GM18870 (cell line): Measurements from ENCODE around the gene ATP8B3.
A peak's percentile ranks its signal among the peaks of the same experiment; 100 is the strongest.

Source experiments
- ATAC-seq: cut with Tn5 transposase; IDR thresholded peaks from one replicate; pipeline ENCODE4 v1.9.1; 2021; ENCODE audit warnings: moderate library complexity; ENCODE audit not compliant: unreplicated experiment

The ATP8B3 gene

DNA sequence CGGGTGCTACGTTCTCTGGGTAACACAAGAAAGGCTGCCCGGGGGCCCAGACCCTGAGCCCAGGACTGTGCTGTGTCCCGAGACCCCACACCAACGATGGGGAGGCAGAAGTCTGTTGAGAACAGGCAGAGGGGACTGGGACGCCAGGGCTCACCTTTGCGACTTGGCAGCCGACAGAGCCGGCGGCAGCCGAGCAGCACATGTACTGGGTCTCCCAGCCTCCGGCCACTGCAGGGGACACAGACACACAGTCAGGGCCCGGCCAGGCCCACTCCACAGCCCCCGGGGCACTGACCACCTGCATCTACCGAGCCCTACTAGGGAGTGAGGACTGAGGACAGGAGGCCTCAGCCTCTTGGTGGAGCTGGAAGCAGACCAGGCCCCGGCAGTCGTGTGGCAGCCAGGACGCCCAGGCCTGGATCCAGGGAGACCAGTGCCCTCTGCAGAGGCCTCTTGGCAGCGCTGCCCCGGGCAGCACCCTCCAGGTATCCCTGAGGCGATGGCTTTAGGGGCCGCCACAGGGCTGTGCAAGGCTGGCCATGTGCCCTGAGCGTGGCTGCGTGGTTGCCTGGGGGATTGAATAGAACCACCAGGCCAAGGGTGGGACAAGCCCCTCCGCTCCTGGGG, 5.6 kb upstream of the ATP8B3 start:
- ATAC-seq = no peak

DNA sequence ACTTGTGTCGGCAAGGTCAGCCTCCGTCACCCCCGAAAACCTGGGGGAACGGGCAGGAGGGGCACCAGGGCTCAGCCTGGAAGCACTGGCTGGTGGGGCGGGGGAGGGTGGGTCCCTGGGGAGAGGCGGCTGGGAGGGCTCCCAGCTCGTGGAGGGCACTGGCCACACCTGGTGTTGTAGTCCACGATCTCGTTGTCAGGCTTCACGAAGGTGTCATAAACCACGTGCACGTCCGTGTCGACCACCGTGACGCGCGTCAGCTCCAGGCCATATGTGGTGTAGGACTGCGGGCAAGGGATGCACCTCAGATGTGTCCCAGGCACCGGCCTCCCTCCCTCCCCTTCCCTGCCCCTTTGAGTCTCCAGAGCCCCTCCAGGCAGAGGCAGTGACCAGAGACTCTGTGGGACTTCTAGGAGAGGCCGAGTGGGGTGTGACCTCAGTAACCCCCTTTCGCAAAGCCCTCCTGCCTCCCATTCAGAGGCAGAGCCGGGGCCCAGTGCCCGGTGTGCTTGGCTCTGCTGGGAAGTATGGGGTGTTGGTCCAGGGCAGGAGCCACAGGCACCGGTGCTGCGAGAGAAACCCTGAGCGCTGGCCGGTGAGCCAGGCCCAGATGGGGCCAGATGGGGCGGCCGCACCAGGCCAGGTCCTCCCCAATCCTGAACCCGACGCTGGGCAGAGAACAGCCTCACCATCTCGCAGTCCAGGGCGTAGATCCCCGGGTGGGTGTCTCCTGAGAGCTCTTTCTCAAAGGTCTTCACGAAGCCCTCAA, 4.6 kb upstream of the ATP8B3 start:
- no peak for ATAC-seq

DNA sequence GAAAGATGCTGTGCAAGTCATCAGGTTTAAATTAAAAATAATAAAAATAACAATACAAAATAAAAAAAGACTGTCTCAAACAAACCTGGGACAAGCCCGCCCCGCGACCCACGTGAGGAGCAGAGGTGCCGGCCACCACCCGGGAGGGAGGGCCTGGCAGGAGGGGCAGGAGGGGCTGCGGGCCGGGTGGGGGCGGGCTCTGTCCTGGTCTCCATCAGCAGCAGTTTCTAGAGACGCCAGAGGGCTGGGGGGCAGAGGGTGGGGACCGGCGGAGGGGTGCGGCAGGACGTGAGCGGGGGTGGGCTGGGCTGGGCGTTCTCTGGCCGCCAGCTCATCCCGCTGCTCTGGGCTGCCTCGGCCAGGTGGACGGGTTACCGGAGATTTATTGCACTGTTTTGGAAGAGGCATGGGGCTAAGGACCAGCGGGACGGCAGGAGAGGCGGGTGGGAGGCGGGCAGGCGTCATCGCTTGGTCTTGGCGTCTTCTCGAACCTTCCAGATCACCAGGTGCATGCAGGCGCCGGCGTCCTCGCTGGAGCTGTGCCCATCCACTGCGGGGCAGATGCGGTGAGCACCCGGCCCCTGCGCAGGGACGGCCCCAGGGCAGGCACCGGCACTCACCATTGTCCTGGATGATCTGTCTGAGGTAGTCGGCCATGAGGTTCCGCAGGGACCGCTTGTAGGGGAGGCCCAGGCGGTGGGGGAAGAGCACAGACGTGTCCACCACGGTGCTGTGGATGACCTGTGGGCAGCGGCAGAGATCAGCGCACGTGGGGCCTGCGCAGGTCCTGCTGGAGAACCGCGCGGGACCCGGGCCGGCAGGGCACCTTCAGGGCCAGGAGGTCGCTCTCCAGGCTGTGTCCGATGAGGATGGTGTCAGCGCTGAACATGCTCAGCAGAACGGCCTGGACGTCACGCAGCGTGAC, 3.8 kb upstream of the ATP8B3 start:
- ATAC-seq = no peak

DNA sequence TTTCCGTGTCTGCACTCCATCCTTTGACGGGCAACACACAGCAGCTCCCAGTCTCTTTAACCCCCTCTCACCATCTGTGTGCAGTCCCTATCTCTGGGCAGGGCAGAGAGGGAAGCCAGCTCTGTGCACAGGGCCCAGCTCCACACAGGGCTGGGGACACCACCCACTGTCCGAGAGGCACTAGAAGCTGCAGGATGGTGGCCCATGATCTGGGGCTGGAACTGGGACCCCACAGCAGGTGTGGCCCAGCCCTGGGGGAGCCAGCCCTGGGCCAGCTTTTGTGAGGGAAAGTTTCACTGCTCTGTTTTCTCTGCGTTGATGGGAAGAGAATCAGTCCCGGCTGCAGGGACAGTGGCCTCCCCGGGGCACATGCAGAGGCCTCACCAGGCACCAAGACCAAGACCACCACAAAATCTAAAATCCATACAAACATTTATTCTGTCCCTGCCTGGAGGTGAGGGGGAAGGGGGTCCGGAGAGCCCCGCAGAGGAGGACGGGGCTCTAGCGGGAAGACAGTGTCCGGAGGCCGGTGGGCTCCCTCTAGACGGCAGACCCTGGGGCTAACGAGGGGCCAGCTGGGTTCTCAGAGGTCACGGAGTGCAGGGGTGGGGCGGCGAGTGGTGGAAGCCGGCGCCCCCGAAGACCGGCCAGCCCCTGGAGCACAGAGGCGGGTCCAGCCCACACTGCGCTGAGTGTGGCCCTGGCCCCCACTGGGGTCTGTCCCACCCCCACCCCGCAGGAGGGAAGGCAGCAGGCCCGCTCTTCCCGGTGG, 2.9 kb upstream of the ATP8B3 start:
- no peak for ATAC-seq

DNA sequence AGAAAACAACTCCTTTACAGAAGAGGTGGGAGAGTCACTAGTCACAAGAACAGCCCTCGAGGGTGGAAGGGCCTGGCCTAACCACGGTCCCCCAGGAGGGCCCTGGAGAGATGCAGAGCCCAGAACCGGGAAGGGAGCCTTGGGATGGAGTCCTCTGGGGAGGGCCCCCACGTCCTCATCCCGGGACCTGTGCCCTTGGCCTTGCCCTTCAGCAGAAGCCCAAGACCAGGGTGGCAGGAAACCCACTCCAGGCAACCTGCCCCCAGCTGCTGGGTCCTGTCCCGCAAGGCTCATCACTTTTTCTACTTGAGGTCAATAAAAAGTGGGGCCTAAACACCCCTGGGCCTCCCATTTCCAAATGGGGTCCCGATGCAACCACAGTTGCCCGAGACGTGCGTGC, 2.3 kb upstream of the ATP8B3 start:
- no peak for ATAC-seq

DNA sequence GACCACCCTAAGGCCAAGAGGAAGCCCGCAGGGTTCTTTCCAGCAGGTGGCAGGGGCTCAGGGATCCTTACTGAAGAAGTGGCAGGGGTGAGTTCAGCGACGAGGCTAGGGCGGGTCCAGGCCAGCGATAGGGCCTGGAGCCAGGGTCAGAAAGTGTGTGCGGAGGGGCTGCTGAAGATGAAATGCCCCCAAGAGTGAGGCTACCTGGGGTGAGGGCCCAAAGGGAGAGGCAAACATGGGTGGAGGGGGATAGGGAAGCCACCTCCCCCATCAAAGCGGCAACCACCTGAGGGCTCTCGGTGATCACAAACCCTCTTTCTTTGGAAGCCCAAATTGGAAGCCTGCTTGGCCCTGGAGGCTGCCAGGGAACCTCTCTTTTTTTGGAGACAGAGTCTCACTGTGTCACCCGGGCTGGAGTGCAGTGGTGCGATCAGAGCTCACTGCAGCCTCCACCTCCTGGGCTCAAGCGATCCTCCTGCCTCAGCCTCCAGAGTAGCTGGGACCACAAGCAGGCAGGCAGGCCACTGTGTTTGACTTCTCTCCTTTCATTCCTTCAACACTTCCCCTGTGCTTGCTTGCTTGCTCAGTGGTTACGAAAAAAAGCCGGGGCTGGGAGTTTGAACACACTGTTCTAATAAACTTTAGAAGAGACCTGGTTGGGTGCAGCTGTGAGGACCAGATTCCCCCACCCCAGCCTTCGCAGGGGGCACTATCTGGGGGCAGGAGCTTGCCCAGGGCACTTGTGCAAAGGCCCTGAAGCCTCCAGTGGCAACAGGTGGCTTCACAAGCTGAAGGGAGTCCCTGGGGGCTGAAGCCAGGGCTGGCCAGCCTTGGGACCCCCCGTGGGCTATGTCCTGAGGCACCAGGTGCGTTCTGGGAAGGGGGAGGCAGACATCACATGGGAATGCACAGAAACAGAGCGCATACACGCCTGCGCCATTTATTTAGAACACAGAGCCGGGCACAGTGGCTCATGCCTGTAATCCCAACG, 1.4 kb upstream of the ATP8B3 start:
- no peak for ATAC-seq

DNA sequence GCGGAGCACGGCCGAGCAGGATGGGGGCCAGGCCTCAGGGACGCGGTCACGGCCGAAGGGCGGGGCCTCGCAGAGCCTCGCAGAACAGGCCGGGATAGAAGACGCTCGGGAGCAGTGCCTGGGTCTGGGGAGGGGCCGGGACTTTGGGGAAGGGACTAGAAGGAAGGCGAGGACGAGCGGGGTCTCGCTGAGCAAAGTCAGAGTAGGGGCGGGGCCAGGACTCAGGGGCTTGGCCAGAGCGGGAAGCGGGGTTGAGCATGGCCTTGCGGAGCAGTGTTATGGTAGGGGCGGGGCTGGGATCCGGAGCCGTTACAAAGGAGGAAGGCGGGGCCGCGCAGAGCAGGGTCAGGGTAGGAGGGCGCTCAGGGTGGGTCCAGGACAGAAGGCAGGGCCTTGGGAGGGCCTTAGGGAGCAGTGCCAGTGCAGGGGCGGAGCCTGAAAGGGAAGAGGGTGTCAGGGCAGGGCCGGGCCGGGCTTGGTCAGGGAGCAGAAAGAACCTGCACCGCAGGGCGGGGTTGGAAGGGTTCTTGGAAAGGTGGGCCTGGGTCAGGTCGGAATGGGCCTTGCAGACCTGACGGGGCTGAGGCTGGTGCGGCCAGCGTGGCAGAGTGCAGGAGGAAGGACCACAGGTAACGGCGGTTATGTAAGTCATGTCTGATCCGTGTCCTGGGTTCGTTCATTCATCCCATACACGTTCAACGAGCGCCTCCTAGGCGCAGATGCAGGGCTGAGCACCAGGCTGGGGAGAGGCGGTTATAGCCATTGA, 533 bp upstream of the ATP8B3 start:
- ATAC-seq = peak; percentile 63

DNA sequence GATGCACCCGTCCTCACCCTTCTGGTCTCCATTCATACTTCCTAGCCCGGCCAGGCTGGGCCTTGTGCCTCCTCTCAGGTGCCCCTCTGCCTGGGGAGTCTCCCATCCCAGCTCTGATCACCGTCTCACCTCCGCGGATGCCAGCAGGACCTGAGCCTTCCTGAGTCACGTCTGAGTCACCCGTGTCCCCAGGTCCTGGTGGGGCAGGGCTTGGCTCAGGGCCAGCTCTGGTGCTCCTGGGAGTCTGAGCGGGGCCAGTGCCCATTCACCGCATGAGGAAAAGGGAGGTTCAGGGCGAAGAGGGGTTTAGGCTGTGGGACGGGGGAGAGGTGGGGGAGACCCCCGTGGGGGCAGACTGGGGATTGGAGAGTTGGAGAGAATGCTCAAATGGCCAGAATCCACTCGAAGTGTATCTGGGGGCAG, 593 bp downstream of the ATP8B3 start:
- ATAC-seq = no peak

DNA sequence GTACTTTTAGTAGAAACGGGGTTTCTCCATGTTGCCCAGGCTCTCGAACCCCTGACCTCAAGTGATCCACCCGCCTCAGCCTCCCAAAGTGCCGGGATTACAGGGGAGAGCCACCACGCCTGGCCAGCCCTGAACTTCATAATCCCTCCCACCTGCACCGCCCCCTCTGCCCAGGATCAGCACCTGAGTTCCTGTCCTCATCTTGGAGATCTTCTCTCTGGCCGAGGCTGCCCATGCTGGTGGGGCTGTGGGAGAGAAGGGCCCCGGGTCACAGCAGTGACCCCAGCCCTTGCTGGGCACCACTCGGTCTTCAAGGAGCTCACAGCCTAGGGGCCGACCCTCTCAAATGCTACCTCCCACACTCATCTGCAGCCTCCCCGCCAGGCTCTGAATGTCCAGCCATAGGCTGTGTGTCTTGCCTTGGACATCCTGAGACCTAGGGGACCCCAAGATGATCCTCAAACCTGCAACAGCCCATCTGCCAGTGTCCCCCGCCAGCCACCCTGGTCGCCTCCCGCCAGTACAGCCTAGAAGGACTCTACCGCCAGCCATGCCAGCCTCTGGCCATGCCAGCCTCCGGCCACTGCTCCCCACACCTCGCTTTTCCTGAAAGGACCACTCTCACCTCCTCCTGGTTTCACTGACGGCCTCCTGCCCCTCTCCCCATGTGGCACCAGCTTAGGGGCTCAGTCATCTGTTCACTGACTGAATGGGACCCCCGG, 1.5 kb downstream of the ATP8B3 start:
- ATAC-seq = no peak

DNA sequence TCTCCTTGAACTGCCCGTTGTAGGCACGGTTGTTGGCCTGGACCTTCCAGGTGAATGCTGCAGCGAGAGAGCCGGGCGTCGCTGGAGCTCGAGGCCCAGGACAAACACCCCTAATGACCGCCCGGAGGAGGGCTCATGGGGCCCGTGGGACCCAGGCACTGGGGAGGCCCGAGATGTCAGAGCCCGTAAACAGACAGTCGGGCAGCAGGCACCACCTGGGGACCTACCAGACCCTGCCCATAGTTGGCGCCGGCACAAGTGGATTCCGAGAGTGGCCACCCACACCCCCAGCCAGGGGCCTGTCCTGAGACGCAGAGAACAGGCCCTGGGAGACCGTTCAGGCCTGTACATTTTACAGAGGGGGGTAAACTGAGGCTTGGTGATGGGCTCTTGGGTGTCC, 2.4 kb downstream of the ATP8B3 start:
- no peak for ATAC-seq

DNA sequence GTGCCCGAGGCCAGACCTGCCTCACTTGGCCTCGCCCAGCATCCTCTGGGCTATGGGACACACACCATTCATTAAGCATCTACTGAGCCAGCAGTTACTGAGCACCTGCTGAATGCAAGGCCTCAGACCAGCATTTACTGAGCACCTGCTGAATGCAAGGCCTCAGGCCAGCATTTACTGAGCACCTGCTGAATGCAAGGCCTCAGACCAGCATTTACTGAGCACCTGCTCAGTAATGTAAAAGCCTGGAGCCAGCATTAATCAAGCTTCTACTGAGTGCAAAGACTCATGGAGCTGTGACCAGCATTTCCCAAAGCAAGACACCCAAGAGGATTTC, 3.7 kb downstream of the ATP8B3 start:
- no peak for ATAC-seq

DNA sequence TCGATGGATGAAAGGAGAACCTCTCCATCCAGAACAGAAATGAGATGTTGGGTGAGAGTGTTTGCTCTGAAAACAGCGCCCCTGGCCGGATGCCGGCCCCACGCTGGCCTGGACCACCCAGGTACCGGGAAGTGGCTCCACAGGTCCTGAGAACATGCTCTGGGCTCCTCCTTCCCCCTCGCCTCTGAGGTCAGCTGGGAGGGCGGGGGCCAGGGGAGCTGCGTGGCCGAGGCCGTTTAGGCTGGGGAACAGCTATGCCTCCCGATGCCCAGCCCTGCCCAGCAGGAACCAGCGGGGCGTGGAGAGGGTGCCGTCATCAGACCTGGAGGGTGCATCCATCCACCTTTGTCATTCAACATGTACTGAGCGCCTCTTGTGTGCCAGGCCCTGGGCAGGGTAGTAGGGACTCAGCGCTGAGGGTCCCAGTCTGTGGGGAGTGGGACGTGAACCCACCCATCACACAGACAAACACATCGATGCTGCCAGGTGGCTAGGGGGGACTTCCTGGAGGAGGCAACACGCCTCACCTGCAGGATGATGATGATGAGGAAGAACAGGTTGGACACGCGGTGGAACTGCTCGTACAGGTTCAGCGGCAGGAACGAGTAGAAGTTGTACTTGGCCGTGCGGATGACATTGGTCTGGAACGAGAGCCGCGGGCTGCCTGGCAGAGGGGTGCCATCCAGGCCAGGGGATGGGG, 4.2 kb downstream of the ATP8B3 start:
- ATAC-seq = no peak

DNA sequence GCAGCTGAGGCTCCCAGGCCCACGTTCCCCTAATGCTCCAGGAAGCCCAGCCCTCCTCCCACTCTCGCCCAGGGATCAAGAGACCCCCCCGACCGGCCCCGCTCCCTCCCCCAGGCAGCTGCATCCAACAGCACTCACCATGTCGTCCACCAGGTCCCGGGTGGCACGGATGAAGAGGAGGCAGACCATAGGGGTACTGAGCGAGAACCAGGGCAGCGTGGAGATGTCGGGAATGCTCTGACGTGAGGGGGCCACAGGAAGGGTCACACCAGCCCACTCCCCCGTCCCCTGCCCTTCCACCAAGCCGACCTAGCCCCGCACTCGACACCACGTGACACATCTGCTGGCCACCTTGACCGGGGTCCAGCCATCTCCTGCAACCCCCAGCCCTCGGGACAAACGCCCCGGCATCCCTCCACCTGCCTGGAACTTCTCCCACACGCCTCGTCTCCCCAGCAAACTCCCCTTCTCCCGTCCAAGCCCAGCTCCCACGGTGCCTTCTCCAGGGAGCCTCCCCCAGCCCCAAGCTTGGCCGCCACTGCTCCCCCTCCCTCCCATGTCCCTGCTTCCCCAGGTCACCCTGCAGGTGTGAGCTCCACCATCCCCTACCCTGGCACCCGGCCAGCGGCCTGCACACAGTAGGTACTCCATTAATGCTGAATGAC, 4.9 kb downstream of the ATP8B3 start:
- ATAC-seq = no peak

DNA sequence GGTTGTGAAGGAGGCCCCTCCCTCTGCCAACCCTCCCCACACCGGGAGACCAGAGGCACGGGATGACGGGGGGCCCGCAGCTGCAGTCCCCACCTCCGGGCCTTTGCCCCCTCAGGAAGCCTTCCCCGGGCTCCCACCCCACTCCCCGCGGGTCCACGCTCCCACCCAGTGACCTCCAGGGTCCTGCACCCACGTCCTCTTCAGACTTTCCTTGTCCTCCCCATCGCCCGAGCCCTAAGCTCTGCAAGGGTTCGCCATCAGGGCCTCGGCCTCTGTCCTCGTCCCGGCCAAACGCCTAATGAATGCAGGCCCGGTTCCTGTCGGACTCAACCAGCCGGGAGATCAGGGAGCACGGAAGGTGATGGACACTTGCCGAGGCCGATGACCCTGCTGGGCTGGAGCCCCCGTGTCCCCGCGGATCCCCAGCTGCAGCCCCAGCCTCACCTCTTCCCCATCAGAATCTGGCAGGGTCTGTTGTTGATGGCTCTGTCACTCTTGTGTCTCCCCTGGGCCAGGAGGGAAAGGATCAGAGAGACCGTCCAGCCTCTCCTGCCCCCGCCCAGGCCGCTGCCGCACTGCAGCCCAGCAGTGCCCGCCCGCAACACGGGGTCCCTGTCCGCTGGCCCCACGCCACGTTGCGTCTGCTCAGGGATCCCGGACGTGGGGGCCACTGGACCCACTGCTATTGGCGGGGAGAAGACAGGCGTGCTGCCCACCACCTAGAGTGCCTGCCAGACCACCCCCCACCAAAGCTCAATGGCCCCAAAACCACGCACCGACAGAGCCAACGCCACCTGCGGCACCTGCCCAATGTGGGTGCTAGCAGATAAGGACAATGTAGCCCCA, 5.7 kb downstream of the ATP8B3 start:
- no peak for ATAC-seq

DNA sequence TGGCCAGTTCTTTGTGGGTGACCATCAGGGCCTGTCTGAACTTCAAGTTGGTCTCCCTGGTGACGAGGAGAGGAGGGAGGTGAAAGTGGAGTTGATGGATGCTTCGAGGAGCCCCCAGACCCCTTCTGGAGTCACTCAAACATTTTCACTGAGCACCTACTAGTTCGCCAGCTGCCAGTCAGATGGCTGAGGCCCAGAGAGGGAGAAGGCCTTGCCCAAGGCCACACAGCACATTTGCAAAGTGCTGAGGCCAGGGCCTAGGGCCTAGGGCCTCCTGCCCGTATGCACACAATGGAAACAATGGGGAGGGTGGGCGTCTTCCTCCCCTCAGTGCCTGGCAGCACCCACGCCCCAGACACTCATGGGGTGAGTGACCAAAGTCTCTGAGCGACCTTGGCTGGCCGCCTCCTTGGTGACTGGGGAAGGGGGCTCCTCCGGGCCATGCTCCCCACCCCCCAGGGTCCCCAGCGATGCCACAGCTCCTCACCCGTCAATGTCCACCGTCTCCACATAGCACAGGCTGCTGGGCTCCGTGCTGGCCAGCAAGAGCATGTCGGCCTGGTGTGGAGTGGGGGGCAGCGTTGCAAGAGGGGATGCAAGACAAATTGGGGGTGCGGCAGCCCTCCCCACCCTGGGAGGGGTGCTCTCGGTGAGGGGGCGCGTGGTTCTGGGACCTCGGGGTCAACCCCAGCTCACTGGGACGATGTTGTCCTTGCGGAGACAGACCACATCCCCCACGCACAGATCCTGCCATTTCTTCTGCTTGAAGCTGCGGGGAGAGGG, 6.5 kb downstream of the ATP8B3 start:
- no peak for ATAC-seq

DNA sequence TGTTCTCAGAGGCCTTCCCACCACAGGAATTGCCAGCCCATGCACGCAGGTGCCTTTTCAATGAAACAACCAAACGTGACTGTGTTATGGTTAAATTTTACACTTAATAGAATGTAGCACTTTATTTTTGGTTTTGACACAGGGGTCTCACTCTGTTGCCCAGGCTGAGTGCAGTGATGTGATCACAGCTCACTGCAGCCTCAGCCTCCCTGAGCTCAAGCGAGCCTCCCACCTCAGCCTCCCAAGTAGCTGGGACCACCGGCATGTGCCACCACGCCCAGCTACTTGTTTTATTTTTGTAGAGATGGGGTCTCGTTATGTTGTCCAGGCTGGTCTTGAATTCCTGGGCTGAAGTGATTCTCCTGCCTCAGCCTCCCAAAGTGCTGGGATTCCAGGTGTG, 7.2 kb downstream of the ATP8B3 start:
- ATAC-seq = no peak
